Measurements from ENCODE around the gene SMOC2. TPM values are rescaled to one million over a fixed set of nuclear protein-coding genes. Genes with fewer than 3 reads are reported as not detected.
A peak's percentile ranks its signal among the peaks of the same experiment; 100 is the strongest.

Gene SMOC2
- total RNA-seq, 3 donors from 2014 or later = 14.4 to 67.2 (median 63.6) TPM

DNA sequence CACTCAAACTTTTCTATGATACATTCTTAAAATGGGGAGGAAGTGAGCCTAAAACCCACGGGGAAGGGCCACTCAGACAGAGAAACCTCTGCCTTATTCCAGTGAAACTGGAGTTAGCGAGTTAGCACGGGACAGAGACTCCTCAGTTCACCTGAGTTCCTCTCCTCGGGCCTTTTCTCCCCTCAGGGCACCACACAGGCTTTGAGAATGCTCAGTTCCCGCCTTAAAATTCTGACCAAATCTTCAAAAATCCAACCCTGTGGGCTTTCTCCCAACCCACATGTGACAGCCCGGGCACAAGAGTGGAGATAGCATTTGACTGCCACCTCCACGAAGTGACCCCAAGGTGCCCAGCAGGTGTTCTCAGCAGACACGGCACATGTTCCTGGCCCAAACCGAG, 204.3 kb downstream of the SMOC2 start:
- Histone ChIP-seq H3K9me3 (no peaks in the 10 kb centered on the region), H3K27ac (no peak overlapping the region), H3K27me3 (no peaks in the 10 kb centered on the region), H3K4me1 (peaks cover 0 to 7% of the 10 kb centered on the region in 2 donors), H3K36me3 (no peaks in the 10 kb centered on the region), H3K4me3 (no peak overlapping the region)
- TF ChIP-seq POLR2AphosphoS5 (IDR thresholded peaks at IDR 0.05) (no peak), POLR2A (IDR thresholded peaks at IDR 0.05) (no peak)
- TF ChIP-seq, protein P1, sequence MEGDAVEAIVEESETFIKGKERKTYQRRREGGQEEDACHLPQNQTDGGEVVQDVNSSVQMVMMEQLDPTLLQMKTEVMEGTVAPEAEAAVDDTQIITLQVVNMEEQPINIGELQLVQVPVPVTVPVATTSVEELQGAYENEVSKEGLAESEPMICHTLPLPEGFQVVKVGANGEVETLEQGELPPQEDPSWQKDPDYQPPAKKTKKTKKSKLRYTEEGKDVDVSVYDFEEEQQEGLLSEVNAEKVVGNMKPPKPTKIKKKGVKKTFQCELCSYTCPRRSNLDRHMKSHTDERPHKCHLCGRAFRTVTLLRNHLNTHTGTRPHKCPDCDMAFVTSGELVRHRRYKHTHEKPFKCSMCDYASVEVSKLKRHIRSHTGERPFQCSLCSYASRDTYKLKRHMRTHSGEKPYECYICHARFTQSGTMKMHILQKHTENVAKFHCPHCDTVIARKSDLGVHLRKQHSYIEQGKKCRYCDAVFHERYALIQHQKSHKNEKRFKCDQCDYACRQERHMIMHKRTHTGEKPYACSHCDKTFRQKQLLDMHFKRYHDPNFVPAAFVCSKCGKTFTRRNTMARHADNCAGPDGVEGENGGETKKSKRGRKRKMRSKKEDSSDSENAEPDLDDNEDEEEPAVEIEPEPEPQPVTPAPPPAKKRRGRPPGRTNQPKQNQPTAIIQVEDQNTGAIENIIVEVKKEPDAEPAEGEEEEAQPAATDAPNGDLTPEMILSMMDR (IDR thresholded peaks at IDR 0.05) = no peak
- DNase-seq (ENCODE audit: low spot score in 2 of 2) = no peak
- intact Hi-C loops (cut with DNase I; ENCODE audit: low total_unique reads) = no loop called here

DNA sequence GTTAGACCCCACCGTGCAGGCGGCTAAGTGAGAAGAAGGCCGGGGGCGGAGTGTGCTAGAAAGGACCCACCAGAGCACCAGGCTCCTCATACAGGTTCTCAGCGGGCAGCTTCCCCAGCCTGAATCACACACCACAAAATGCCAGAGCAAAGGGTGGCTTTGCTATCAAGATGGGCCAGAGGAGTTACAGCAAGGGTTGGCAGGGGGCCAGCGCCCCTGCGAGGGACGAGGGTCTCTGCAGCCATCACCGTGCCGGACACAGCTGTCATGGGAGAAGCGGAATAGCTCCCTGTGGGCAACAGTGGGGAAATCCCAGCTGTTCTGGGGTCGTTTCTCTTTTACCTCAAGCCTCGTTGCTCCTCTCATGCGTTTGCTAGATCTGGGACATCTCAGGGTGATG, 206.3 kb downstream of the SMOC2 start:
- no peak overlapping the region for H3K4me3 ChIP-seq
- no peaks in the 10 kb centered on the region for H3K36me3 ChIP-seq
- no peaks in the 10 kb centered on the region for H3K9me3 ChIP-seq
- no peak for DNase-seq (ENCODE audit: low spot score in 2 of 2)
- no peaks in the 10 kb centered on the region for H3K27me3 ChIP-seq
- TF ChIP-seq POLR2A (IDR thresholded peaks at IDR 0.05) (no peak), POLR2AphosphoS5 (IDR thresholded peaks at IDR 0.05) (no peak)
- TF ChIP-seq, protein P1 (IDR thresholded peaks at IDR 0.05) = no peak
- H3K27ac ChIP-seq = no peak overlapping the region
- intact Hi-C loops (cut with DNase I; ENCODE audit: low total_unique reads) = no loop called here
- peaks cover 0 to 7% of the 10 kb centered on the region in 2 donors for H3K4me1 ChIP-seq

DNA sequence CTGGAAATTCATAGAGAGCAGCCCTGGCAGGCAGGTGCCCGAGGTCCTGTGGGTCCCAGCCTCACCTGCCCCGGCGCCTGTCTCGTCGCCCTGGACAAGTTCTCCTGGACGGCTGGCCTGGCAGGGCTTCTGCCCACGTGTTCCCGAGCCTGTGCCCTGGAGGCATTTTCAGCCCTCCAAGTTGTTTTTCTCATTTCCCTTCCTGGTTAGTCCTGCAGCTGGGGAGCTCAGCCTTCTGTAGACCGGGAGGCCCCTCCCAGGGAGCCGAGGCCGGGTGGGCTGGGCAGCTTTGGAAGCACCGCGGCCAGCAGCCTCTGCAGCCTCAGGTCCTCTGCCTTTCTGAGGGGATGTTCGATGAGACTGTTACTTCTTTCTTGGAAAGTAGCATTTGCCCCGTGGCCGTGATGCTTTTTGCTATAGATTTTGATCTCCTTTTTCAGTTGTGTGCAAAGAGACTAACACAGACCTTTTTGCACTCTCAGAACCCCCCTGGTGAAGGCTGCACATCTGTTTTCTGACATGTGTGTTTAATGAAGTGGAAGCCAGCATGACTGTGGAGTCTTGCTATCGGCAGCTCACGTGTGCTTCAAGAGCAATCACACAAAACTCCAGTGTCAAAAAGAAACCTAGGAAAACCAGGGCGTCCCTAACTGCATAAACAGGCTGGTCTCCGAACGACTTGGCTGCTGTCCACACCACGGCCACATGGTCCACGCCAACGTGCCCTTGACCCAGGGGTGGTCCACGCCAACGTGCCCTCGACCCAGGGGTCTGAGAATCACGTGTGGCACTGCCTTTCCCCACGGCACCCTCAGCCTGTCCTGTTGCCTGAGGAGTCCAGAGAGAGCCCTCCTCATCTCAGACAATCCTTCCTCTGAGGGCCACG, 207.5 kb downstream of the SMOC2 start:
- Histone ChIP-seq H3K27ac (peak overlapping the region; percentile 21 to 25), H3K4me1 (peaks cover 0 to 7% of the 10 kb centered on the region in 2 donors), H3K36me3 (no peaks in the 10 kb centered on the region), H3K9me3 (no peaks in the 10 kb centered on the region), H3K4me3 (peak overlapping the region; percentile 7 to 50 (median 22)), H3K27me3 (no peaks in the 10 kb centered on the region)
- TF ChIP-seq, protein P1 (IDR thresholded peaks at IDR 0.05) = no peak
- TF ChIP-seq POLR2AphosphoS5 (IDR thresholded peaks at IDR 0.05) = no peak
- no peak for TF ChIP-seq POLR2A (IDR thresholded peaks at IDR 0.05)
- peak; percentile 38 to 79 for DNase-seq (ENCODE audit: low spot score in 2 of 2)
- intact Hi-C loops (cut with DNase I; ENCODE audit: low total_unique reads) = no loop called here

DNA sequence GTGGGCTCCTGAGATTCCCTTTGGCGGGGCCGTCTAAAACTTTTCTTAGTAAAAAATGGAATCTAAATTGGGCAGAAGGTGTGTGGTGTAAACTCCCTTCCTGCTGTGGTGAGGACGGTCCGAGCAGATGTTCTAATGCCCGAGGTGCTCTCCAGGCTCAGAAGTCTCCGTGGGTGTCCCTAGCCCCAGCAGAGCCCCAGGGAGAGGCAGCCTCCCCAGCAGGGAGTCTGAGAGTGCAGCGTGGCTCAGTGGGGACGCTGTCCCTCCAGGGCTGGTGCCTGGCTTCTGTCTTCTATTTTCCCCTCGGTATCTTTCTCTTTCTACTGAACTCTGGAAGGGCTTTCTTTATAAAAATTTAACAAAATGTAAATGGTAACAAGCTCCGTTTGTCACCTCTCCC, 208.2 kb downstream of the SMOC2 start:
- intact Hi-C loops (cut with DNase I; ENCODE audit: low total_unique reads) = no loop called here
- DNase-seq (ENCODE audit: low spot score in 2 of 2) = no peak
- TF ChIP-seq POLR2AphosphoS5 (IDR thresholded peaks at IDR 0.05) (no peak), POLR2A (IDR thresholded peaks at IDR 0.05) (no peak)
- TF ChIP-seq, protein P1 (IDR thresholded peaks at IDR 0.05) = no peak
- Histone ChIP-seq H3K27ac (peak overlapping the region in 1 of 2 donors; percentile 25), H3K27me3 (no peaks in the 10 kb centered on the region), H3K4me3 (peak overlapping the region in 2 of 3 donors; percentile 7 to 50), H3K9me3 (no peaks in the 10 kb centered on the region), H3K4me1 (peaks cover 0 to 7% of the 10 kb centered on the region in 2 donors), H3K36me3 (no peaks in the 10 kb centered on the region)

DNA sequence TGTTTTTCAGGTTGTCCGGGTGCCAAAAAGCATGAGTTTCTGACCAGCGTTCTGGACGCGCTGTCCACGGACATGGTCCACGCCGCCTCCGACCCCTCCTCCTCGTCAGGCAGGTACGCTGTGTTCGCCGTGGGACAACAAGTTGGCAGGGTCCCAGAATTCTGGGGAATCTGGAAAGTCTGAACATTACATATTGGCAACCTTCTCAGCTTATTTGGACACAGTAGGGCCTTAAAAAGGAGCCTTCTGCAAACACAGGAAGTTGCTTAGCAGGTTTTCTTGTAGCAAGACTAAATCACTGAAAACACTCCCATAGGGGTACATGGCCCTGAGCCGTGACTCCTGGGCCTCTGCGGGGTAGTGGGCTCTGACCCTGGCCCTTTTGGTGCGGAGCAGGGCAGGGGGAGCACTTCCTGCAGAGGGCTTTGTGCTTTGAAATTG, 209.7 kb downstream of the SMOC2 start:
- peak overlapping the region; percentile 32 to 33 for H3K27ac ChIP-seq
- no peaks in the 10 kb centered on the region for H3K9me3 ChIP-seq
- H3K4me3 ChIP-seq = no peak overlapping the region
- H3K36me3 ChIP-seq = no peaks in the 10 kb centered on the region
- H3K4me1 ChIP-seq = peaks cover 0 to 7% of the 10 kb centered on the region in 2 donors
- intact Hi-C loops (cut with DNase I; ENCODE audit: low total_unique reads) = no loop called here
- DNase-seq (ENCODE audit: low spot score in 2 of 2) = peak in 1 of 2 donors; percentile 23
- TF ChIP-seq, protein P1 (IDR thresholded peaks at IDR 0.05) = no peak
- TF ChIP-seq POLR2AphosphoS5 (IDR thresholded peaks at IDR 0.05) (no peak), POLR2A (IDR thresholded peaks at IDR 0.05) (no peak)
- no peaks in the 10 kb centered on the region for H3K27me3 ChIP-seq

Data from breast epithelium (tissue), 4 donors.